HepG2 (cell line): Measurements from ENCODE around the gene EVA1A. TPM values are rescaled to one million over a fixed set of nuclear protein-coding genes. Genes with fewer than 3 reads are reported as not detected.

Experiments used
- ATRX ChIP-seq: sonication (generic); formaldehyde crosslinking; IDR thresholded peaks from 2 replicates; pipeline ENCODE4 v1.4.0; 2020; ENCODE audit warnings: missing genetic modification reagents, borderline replicate concordance
- CBX2 ChIP-seq, 2 experiments: fragments of 200-600 bp in 1 of 2; sonication (generic); formaldehyde crosslinking in 1 of 2; IDR thresholded peaks; 2 replicates each; pipeline versions ENCODE4 v1.7.0 to v1.8.1; 2018 to 2022; ENCODE audit warnings: low read depth in 2 of 2, low read length in 1 of 2, mild to moderate bottlenecking in 1 of 2, missing genetic modification reagents in 1 of 2
- CREM ChIP-seq, 2 experiments: sonication (generic) in 1 of 2; formaldehyde crosslinking in 1 of 2; IDR thresholded peaks; 2 replicates each; pipeline versions ENCODE4 v1.4.0 to v1.6.1; 2016 to 2020; ENCODE audit warnings: antibody characterized with exemption in 1 of 2, mild to moderate bottlenecking in 1 of 2, missing genetic modification reagents in 1 of 2
- FOSL1 ChIP-seq: sonication (generic); formaldehyde crosslinking; IDR thresholded peaks from 2 replicates; pipeline ENCODE4 v1.9.0; 2021; ENCODE audit warnings: missing genetic modification reagents, borderline replicate concordance
- NR3C1 ChIP-seq: sonication (generic); formaldehyde crosslinking; IDR thresholded peaks from 2 replicates; pipeline ENCODE4 v1.4.0; 2020; ENCODE audit warnings: missing genetic modification reagents
- PAWR ChIP-seq: sonication (generic); formaldehyde crosslinking; IDR thresholded peaks from 2 replicates; pipeline ENCODE4 v1.4.0; 2020; ENCODE audit warnings: missing genetic modification reagents, mild to moderate bottlenecking, borderline replicate concordance
- RORA ChIP-seq: sonication (generic); formaldehyde crosslinking; IDR thresholded peaks from 2 replicates; pipeline ENCODE4 v1.5.0; 2020; ENCODE audit warnings: mild to moderate bottlenecking, missing genetic modification reagents, moderate library complexity
- SALL2 ChIP-seq: sonication (generic); formaldehyde crosslinking; IDR thresholded peaks from 2 replicates; pipeline ENCODE4 v1.8.1; 2023; ENCODE audit warnings: mild to moderate bottlenecking, missing genetic modification reagents, inconsistent platforms
- SMAD3 ChIP-seq: sonication (generic); formaldehyde crosslinking; IDR thresholded peaks from 2 replicates; pipeline ENCODE4 v1.4.0; 2020; ENCODE audit warnings: missing genetic modification reagents
- ZNF264 ChIP-seq: sonication (generic); formaldehyde crosslinking; IDR thresholded peaks from 2 replicates; pipeline ENCODE4 v1.4.0; 2020; ENCODE audit warnings: missing genetic modification reagents
- ZNF343 ChIP-seq: sonication (generic); formaldehyde crosslinking; IDR thresholded peaks from 2 replicates; pipeline ENCODE4 v1.4.0; 2020; ENCODE audit warnings: mild to moderate bottlenecking, missing genetic modification reagents
- ZNF543 ChIP-seq: sonication (generic); formaldehyde crosslinking; IDR thresholded peaks from 2 replicates; pipeline ENCODE4 v1.4.0; 2020; ENCODE audit warnings: mild to moderate bottlenecking, missing genetic modification reagents
- ZNF567 ChIP-seq: sonication (generic); formaldehyde crosslinking; IDR thresholded peaks from 2 replicates; pipeline ENCODE4 v1.8.1; 2023; ENCODE audit warnings: mild to moderate bottlenecking, missing genetic modification reagents, borderline replicate concordance
- polyA plus RNA-seq, 8 experiments: library from polyadenylated mRNA; depleted of rRNA in 3 of 8; stranded (reverse) in 7 of 8; unstranded in 1 of 8; fragments of >200 nt; fragmentation: Illumina TruSeq in 4 of 8; extraction: Trizol in 4 of 8; gene quantifications; 2 replicates each; pipeline versions ENCODE4 v1.2.1 to v1.2.3, GENCODE V29; 2011 to 2016; ENCODE audit warnings: low read depth in 4 of 8, missing spikeins in 1 of 8, mixed read lengths in 1 of 8; ENCODE audit not compliant: insufficient read depth in 1 of 8
- total RNA-seq, 5 experiments: library from RNA; depleted of rRNA; stranded (reverse); fragments of >200 nt; fragmentation: Illumina TruSeq; extraction: Trizol; gene quantifications; 2 replicates each; pipeline ENCODE4 v1.2.3, GENCODE V29; 2016; ENCODE audit warnings: low read depth in 1 of 5
- TF ChIP-seq, protein P1 (sequence below): IDR thresholded peaks from 2 replicates; pipeline ENCODE4 v1.6.1; 2012; ENCODE audit warnings: low read length, improper control_type of control experiment
- TF ChIP-seq, protein P2 (sequence below): IDR thresholded peaks from 2 replicates; pipeline ENCODE4 v1.6.1; 2016; ENCODE audit warnings: missing compliant biosample characterization, missing genetic modification reagents, borderline replicate concordance
- TF ChIP-seq, protein P3 (sequence below), 2 experiments: fragments of 450-650 bp in 1 of 2; sonication (generic) in 1 of 2; formaldehyde crosslinking; IDR thresholded peaks; 2 replicates each; pipeline versions ENCODE4 v1.5.0 to v1.8.0; 2020 to 2022; ENCODE audit warnings: mild to moderate bottlenecking in 1 of 2, missing genetic modification reagents in 1 of 2
- TF ChIP-seq, protein P4 (sequence below): sonication (generic); formaldehyde crosslinking; IDR thresholded peaks from 2 replicates; pipeline ENCODE4 v1.5.0; 2020; ENCODE audit warnings: missing genetic modification reagents
- TF ChIP-seq, protein P5 (sequence below): sonication (generic); formaldehyde crosslinking; IDR thresholded peaks from 2 replicates; pipeline ENCODE4 v1.5.0; 2020; ENCODE audit warnings: mild to moderate bottlenecking, missing genetic modification reagents

The EVA1A gene
- total and polyA plus RNA-seq, 2 of the 13 experiments (the other 11 are each of a cell fraction or from before 2014, with no cell fraction given), result 57.5 to 57.8 TPM

DNA sequence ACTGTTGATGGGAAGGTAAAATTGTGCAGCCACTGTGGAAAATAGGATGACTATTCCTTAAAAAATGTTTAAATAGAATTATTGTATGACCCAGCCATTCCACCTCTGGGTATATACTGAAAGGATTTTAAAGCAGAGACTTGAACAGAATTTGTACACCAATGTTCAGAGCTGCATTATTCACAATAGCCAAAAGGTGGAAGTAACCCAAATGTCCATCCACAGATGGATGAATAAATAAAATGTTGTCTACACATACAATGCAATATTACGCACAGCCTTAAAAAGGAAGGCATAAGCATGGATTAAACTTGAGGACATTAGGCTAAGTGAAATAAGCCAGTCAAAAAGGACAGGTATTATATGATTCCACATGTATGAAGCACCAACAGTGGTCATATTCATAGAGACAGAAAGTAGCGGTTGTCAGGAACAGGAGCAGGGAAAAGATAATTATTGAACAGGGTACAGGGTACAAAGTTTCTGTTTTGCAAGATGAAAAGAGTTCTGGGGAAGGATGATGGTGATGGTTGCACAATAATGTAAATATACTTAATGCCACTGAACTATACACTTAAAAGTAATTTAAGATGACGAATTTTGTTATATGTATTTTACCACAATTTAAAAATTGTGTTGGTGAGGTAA is 39.4 kb downstream of the EVA1A start (continued):
- TF ChIP-seq, protein P1, sequence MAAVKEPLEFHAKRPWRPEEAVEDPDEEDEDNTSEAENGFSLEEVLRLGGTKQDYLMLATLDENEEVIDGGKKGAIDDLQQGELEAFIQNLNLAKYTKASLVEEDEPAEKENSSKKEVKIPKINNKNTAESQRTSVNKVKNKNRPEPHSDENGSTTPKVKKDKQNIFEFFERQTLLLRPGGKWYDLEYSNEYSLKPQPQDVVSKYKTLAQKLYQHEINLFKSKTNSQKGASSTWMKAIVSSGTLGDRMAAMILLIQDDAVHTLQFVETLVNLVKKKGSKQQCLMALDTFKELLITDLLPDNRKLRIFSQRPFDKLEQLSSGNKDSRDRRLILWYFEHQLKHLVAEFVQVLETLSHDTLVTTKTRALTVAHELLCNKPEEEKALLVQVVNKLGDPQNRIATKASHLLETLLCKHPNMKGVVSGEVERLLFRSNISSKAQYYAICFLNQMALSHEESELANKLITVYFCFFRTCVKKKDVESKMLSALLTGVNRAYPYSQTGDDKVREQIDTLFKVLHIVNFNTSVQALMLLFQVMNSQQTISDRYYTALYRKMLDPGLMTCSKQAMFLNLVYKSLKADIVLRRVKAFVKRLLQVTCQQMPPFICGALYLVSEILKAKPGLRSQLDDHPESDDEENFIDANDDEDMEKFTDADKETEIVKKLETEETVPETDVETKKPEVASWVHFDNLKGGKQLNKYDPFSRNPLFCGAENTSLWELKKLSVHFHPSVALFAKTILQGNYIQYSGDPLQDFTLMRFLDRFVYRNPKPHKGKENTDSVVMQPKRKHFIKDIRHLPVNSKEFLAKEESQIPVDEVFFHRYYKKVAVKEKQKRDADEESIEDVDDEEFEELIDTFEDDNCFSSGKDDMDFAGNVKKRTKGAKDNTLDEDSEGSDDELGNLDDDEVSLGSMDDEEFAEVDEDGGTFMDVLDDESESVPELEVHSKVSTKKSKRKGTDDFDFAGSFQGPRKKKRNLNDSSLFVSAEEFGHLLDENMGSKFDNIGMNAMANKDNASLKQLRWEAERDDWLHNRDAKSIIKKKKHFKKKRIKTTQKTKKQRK, result no peak
- no peak for TF ChIP-seq ZNF343 (CRISPR knock-in tag)
- no peak for TF ChIP-seq CBX2 (IDR thresholded peaks at IDR 0.05; ENCODE audit: low read depth, low read length)
- TF ChIP-seq CBX2 (CRISPR knock-in tag; IDR thresholded peaks at IDR 0.05; ENCODE audit: low read depth), result no peak
- peak; percentile 57; the same call in 1 of the 2 replicates for TF ChIP-seq ZNF264
- TF ChIP-seq ZNF567 (CRISPR knock-in tag), result no peak
- TF ChIP-seq ZNF543 (CRISPR knock-in tag), result 0 out of 2 replicates have a peak, but pooled peaks have one; percentile 26
- TF ChIP-seq, protein P2, sequence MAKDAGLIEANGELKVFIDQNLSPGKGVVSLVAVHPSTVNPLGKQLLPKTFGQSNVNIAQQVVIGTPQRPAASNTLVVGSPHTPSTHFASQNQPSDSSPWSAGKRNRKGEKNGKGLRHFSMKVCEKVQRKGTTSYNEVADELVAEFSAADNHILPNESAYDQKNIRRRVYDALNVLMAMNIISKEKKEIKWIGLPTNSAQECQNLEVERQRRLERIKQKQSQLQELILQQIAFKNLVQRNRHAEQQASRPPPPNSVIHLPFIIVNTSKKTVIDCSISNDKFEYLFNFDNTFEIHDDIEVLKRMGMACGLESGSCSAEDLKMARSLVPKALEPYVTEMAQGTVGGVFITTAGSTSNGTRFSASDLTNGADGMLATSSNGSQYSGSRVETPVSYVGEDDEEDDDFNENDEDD (CRISPR knock-in tag), result no peak
- no peak for TF ChIP-seq ATRX (CRISPR knock-in tag)
- 0 out of 2 replicates have a peak, but pooled peaks have one; percentile 83 for TF ChIP-seq RORA
- no peak for TF ChIP-seq PAWR (CRISPR knock-in tag)
- TF ChIP-seq, protein P3, sequence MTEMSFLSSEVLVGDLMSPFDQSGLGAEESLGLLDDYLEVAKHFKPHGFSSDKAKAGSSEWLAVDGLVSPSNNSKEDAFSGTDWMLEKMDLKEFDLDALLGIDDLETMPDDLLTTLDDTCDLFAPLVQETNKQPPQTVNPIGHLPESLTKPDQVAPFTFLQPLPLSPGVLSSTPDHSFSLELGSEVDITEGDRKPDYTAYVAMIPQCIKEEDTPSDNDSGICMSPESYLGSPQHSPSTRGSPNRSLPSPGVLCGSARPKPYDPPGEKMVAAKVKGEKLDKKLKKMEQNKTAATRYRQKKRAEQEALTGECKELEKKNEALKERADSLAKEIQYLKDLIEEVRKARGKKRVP (CRISPR knock-in tag; IDR thresholded peaks at IDR 0.05), result peak in 1 of 2 experiments; percentile 74; a peak in 2 of 4 replicates
- peak; percentile 99 for TF ChIP-seq CREM (IDR thresholded peaks at IDR 0.05)
- TF ChIP-seq CREM (CRISPR knock-in tag; IDR thresholded peaks at IDR 0.05), result no peak
- TF ChIP-seq, protein P4, sequence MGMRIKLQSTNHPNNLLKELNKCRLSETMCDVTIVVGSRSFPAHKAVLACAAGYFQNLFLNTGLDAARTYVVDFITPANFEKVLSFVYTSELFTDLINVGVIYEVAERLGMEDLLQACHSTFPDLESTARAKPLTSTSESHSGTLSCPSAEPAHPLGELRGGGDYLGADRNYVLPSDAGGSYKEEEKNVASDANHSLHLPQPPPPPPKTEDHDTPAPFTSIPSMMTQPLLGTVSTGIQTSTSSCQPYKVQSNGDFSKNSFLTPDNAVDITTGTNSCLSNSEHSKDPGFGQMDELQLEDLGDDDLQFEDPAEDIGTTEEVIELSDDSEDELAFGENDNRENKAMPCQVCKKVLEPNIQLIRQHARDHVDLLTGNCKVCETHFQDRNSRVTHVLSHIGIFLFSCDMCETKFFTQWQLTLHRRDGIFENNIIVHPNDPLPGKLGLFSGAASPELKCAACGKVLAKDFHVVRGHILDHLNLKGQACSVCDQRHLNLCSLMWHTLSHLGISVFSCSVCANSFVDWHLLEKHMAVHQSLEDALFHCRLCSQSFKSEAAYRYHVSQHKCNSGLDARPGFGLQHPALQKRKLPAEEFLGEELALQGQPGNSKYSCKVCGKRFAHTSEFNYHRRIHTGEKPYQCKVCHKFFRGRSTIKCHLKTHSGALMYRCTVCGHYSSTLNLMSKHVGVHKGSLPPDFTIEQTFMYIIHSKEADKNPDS (CRISPR knock-in tag), result no peak
- peak; percentile 97 for TF ChIP-seq SMAD3 (CRISPR knock-in tag)
- TF ChIP-seq SALL2 (CRISPR knock-in tag), result no peak
- TF ChIP-seq NR3C1, result no peak
- peak; percentile 85; the same call in 1 of the 2 replicates for TF ChIP-seq FOSL1 (CRISPR knock-in tag)
- TF ChIP-seq, protein P5, sequence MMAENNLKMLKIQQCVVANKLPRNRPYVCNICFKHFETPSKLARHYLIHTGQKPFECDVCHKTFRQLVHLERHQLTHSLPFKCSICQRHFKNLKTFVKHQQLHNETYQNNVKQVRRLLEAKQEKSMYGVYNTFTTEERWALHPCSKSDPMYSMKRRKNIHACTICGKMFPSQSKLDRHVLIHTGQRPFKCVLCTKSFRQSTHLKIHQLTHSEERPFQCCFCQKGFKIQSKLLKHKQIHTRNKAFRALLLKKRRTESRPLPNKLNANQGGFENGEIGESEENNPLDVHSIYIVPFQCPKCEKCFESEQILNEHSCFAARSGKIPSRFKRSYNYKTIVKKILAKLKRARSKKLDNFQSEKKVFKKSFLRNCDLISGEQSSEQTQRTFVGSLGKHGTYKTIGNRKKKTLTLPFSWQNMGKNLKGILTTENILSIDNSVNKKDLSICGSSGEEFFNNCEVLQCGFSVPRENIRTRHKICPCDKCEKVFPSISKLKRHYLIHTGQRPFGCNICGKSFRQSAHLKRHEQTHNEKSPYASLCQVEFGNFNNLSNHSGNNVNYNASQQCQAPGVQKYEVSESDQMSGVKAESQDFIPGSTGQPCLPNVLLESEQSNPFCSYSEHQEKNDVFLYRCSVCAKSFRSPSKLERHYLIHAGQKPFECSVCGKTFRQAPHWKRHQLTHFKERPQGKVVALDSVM (CRISPR knock-in tag), result no peak
